ENCODE results near the gene VPREB3. TPM values are rescaled to one million over a fixed set of nuclear protein-coding genes. Genes with fewer than 3 reads are reported as not detected.

Gene VPREB3
- total and polyA plus RNA-seq, 10 of the 15 experiments (the other 5 are each of a cell fraction or from before 2014, with no cell fraction given), result 0.75 to 79.5 (median 23.8) TPM

GRCh38 chr22:23718371-23719165, 35.7 kb downstream of the VPREB3 start:
- WGBS (ENCODE audit: insufficient coverage, insufficient replicate concordance, low lambda C conversion rate, missing lambda C conversion rate), result 86% methylated on average over 17 of the region's 17 CpGs
- Histone ChIP-seq H3K27me3 (replicated peaks in 1 of 2; ENCODE audit: control insufficient read depth in 2 of 2, insufficient read depth in 2 of 2, low read length in 1 of 2) (no peaks in the 10 kb centered on the region), H3K9me3 (replicated peaks; ENCODE audit: control insufficient read depth, insufficient read depth, low read length) (no peaks in the 10 kb centered on the region), H3K27ac (ENCODE audit: control insufficient read depth, insufficient read depth) (no peak overlapping the region), H3K36me3 (ENCODE audit: control insufficient read depth in 2 of 2, insufficient read depth in 2 of 2, low read length in 1 of 2) (peaks cover 7 to 11% of the 10 kb centered on the region in 2 experiments; a peak in 3 of 4 replicates), H4K20me1 (ENCODE audit: control insufficient read depth, insufficient read depth) (no peaks in the 10 kb centered on the region), H3K4me1 (ENCODE audit: control insufficient read depth, insufficient read depth, low read length) (peaks cover 14% of the 10 kb centered on the region), H3K9ac (ENCODE audit: control insufficient read depth, insufficient read depth, low read length) (no peak overlapping the region), H3K4me3 (no peak overlapping the region), H2AFZ (ENCODE audit: control insufficient read depth, low read depth, low read length) (no peak overlapping the region), H3K4me2 (ENCODE audit: control insufficient read depth, insufficient read depth) (no peak overlapping the region), H3K79me2 (ENCODE audit: control insufficient read depth, insufficient read depth, low read length) (peaks cover 12% of the 10 kb centered on the region)
- ATAC-seq (no peak), DNase-seq (ENCODE audit: low read depth, low spot score) (no peak), FAIRE-seq (no peak)
- ChIA-PET CTCF (interaction anchor here (0.6 to 1.2 kb wide), 3 partner anchors 8 to 237 kb away, joined by 3 to 5 read pairs (median 3); partner anchors contain the start of gene ZNF70), SMC1A (ENCODE audit: uncharacterized antibody, unreplicated experiment) (interaction anchor here (0.7 kb wide), 1 partner anchor 132 kb away, joined by 4 read pairs; no protein-coding TSS in a partner anchor), RAD21 (ENCODE audit: unreplicated experiment) (no interaction called here), POLR2A (interaction anchor here (0.7 to 1.7 kb wide), 4 partner anchors 8 to 139 kb away, joined by 3 to 5 read pairs (median 4); partner anchors contain the start of gene SLC2A11)
- no TSS peak for BruUV-seq (replicated peaks)
- TF ChIP-seq RUNX3 (IDR thresholded peaks at IDR 0.05; ENCODE audit: low read length), result no peak
- in situ Hi-C loops (cut with MboI), result no loop called here
- intact Hi-C loops (cut with micrococcal nuclease; ENCODE audit: unreplicated experiment), result loop anchor here (1.0 kb wide), 1 partner anchor 8 kb away; no protein-coding TSS in a partner anchor

GRCh38 chr22:23716811-23717801, 37.1 kb downstream of the VPREB3 start:
- Histone ChIP-seq H3K27me3 (replicated peaks in 1 of 2; ENCODE audit: control insufficient read depth in 2 of 2, insufficient read depth in 2 of 2, low read length in 1 of 2) (no peaks in the 10 kb centered on the region), H3K27ac (ENCODE audit: control insufficient read depth, insufficient read depth) (peak overlapping the region; percentile 64), H3K4me1 (ENCODE audit: control insufficient read depth, insufficient read depth, low read length) (peaks cover 14% of the 10 kb centered on the region), H3K79me2 (ENCODE audit: control insufficient read depth, insufficient read depth, low read length) (peaks cover 12% of the 10 kb centered on the region), H2AFZ (ENCODE audit: control insufficient read depth, low read depth, low read length) (peak overlapping the region; percentile 99), H3K36me3 (ENCODE audit: control insufficient read depth in 2 of 2, insufficient read depth in 2 of 2, low read length in 1 of 2) (peaks cover 7 to 16% of the 10 kb centered on the region in 2 experiments; a peak in 3 of 4 replicates), H3K9ac (ENCODE audit: control insufficient read depth, insufficient read depth, low read length) (peak overlapping the region; percentile 92), H3K4me2 (ENCODE audit: control insufficient read depth, insufficient read depth) (peak overlapping the region; percentile 76), H4K20me1 (ENCODE audit: control insufficient read depth, insufficient read depth) (no peaks in the 10 kb centered on the region), H3K4me3 (peak overlapping the region; percentile 83), H3K9me3 (replicated peaks; ENCODE audit: control insufficient read depth, insufficient read depth, low read length) (no peaks in the 10 kb centered on the region)
- DNase-seq (ENCODE audit: low read depth, low spot score), result peak; percentile 53
- intact Hi-C loops (cut with micrococcal nuclease; ENCODE audit: unreplicated experiment), result no loop called here
- in situ Hi-C loops (cut with MboI), result no loop called here
- SMC1A ChIA-PET (ENCODE audit: uncharacterized antibody, unreplicated experiment), result interaction anchor here (0.9 to 1.6 kb wide), 5 partner anchors 18 to 140 kb away, joined by 3 to 6 read pairs (median 3); partner anchors contain the start of gene SLC2A11
- peak; percentile 95 for ATAC-seq
- peak; percentile 94 for FAIRE-seq
- BruUV-seq (replicated peaks), result TSS peak; percentile 75
- WGBS (ENCODE audit: insufficient coverage, insufficient replicate concordance, low lambda C conversion rate, missing lambda C conversion rate), result 5% methylated on average over 84 of the region's 84 CpGs
- RAD21 ChIA-PET (ENCODE audit: unreplicated experiment), result interaction anchor here (1.0 to 2.1 kb wide), 5 partner anchors 10 to 129 kb away, joined by 3 to 7 read pairs (median 3); partner anchors contain the start of gene ZNF70
- POLR2A ChIA-PET, result interaction anchor here (0.7 to 2.7 kb wide), 8 partner anchors 9 to 127 kb away, joined by 3 to 12 read pairs (median 4); partner anchors contain the start of gene ZNF70
- CTCF ChIA-PET, result interaction anchor here (1.1 to 1.8 kb wide), 5 partner anchors 32 to 132 kb away, joined by 3 to 8 read pairs (median 4); partner anchors contain the start of gene CHCHD10
- no peak for TF ChIP-seq PAX8 (IDR thresholded peaks at IDR 0.05)
- TF ChIP-seq TCF3 (IDR thresholded peaks at IDR 0.05; ENCODE audit: borderline replicate concordance, insufficient read depth, low read depth, low read length), result peak; percentile 70; the same call in 1 of the 2 replicates
- TF ChIP-seq CEBPZ (IDR thresholded peaks at IDR 0.05; ENCODE audit: low read depth, low read length), result no peak
- no peak for TF ChIP-seq STAT3 (IDR thresholded peaks at IDR 0.05; ENCODE audit: low read depth, low read length)
- TF ChIP-seq CBX5 (IDR thresholded peaks at IDR 0.05; ENCODE audit: low read depth), result no peak
- peak; percentile 96 for TF ChIP-seq HDGF (IDR thresholded peaks at IDR 0.05)
- no peak for TF ChIP-seq BCL11A (IDR thresholded peaks at IDR 0.05; ENCODE audit: low read depth, low read length)

Data from GM12878 (cell line).